Measurements from ENCODE around the gene HERC3. TPM values are rescaled to one million over a fixed set of nuclear protein-coding genes. Genes with fewer than 3 reads are reported as not detected.
"Not testable (repeated sequence)": the region's sequence is repeated elsewhere in the genome, so short reads cannot be mapped to it uniquely, and the experiment has no call there.

Gene HERC3
- total RNA-seq, 1 donor from 2014 or later = 15.8 TPM

- Mint-ChIP-seq H3K27ac (no peak overlapping the region), H3K36me3 (peaks cover 42% of the 10 kb centered on the region), H3K4me3 (no peak overlapping the region), H3K27me3 (ENCODE audit: low read depth) (no peaks in the 10 kb centered on the region), H3K4me1 (peaks cover 12% of the 10 kb centered on the region), H3K9me3 (peaks cover 14% of the 10 kb centered on the region)
- TF ChIP-seq CTCF (IDR thresholded peaks at IDR 0.05; ENCODE audit: unreplicated experiment) = no peak
- no peak for DNase-seq (ENCODE audit: low spot score in 2 of 2, unreplicated experiment in 2 of 2)
Observed at GRCh38 chr4:88609387-88609786, 17.1 kb downstream of the HERC3 start.

GRCh38 chr4:88609794-88610193 lies 17.5 kb downstream of the HERC3 start:
- Mint-ChIP-seq H3K36me3 (peaks cover 38% of the 10 kb centered on the region), H3K4me1 (peaks cover 12% of the 10 kb centered on the region)
- not testable (repeated sequence) for H3K9me3 Mint-ChIP-seq; H3K27me3 Mint-ChIP-seq (ENCODE audit: low read depth); H3K27ac Mint-ChIP-seq; DNase-seq (ENCODE audit: low spot score in 2 of 2, unreplicated experiment in 2 of 2); H3K4me3 Mint-ChIP-seq

- Mint-ChIP-seq H3K36me3 (peaks cover 34% of the 10 kb centered on the region), H3K27ac (no peak overlapping the region)
Observed at GRCh38 chr4:88610771-88611170, 18.5 kb downstream of the HERC3 start.

GRCh38 chr4:88613417-88613875 lies 21.2 kb downstream of the HERC3 start:
- Mint-ChIP-seq H3K36me3 (peaks cover 15% of the 10 kb centered on the region), H3K4me3 (no peak overlapping the region), H3K27me3 (ENCODE audit: low read depth) (no peaks in the 10 kb centered on the region), H3K4me1 (peaks cover 12% of the 10 kb centered on the region), H3K27ac (no peak overlapping the region), H3K9me3 (no peaks in the 10 kb centered on the region)
- TF ChIP-seq CTCF (IDR thresholded peaks at IDR 0.05; ENCODE audit: unreplicated experiment) = no peak
- DNase-seq (ENCODE audit: low spot score in 2 of 2, unreplicated experiment in 2 of 2) = no peak

More at GRCh38 chr4:88610771-88611170, 18.5 kb downstream of the HERC3 start:
- Mint-ChIP-seq H3K9me3 (peaks cover 8% of the 10 kb centered on the region), H3K4me1 (peaks cover 12% of the 10 kb centered on the region), H3K4me3 (no peak overlapping the region), H3K27me3 (ENCODE audit: low read depth) (no peaks in the 10 kb centered on the region)
- no peak for TF ChIP-seq CTCF (IDR thresholded peaks at IDR 0.05; ENCODE audit: unreplicated experiment)
- DNase-seq (ENCODE audit: low spot score in 2 of 2, unreplicated experiment in 2 of 2) = no peak

GRCh38 chr4:88614058-88614457 lies 21.8 kb downstream of the HERC3 start:
- H3K4me1 Mint-ChIP-seq = peaks cover 12% of the 10 kb centered on the region
- DNase-seq (ENCODE audit: low spot score in 2 of 2, unreplicated experiment in 2 of 2) = no peak
- H3K4me3 Mint-ChIP-seq = no peak overlapping the region
- no peaks in the 10 kb centered on the region for H3K9me3 Mint-ChIP-seq
- H3K36me3 Mint-ChIP-seq = peaks cover 9% of the 10 kb centered on the region
- no peak for TF ChIP-seq CTCF (IDR thresholded peaks at IDR 0.05; ENCODE audit: unreplicated experiment)
- no peak overlapping the region for H3K27ac Mint-ChIP-seq
- H3K27me3 Mint-ChIP-seq (ENCODE audit: low read depth) = no peaks in the 10 kb centered on the region

GRCh38 chr4:88616275-88617150 lies 24.2 kb downstream of the HERC3 start:
- Mint-ChIP-seq H3K27ac (no peak overlapping the region), H3K4me3 (no peak overlapping the region), H3K4me1 (peaks cover 12% of the 10 kb centered on the region), H3K9me3 (no peaks in the 10 kb centered on the region), H3K27me3 (ENCODE audit: low read depth) (no peaks in the 10 kb centered on the region), H3K36me3 (no peaks in the 10 kb centered on the region)
- DNase-seq (ENCODE audit: low spot score in 2 of 2, unreplicated experiment in 2 of 2) = no peak
- no peak for TF ChIP-seq CTCF (IDR thresholded peaks at IDR 0.05; ENCODE audit: unreplicated experiment)
